GM19023 (cell line): ENCODE results near the gene LPCAT1.
"Not testable (repeated sequence)": the region's sequence is repeated elsewhere in the genome, so short reads cannot be mapped to it uniquely, and the experiment has no call there.

ENCODE experiments used
- ATAC-seq: cut with Tn5 transposase; IDR thresholded peaks from one replicate; pipeline ENCODE4 v1.9.1; 2021; ENCODE audit warnings: mild to moderate bottlenecking, moderate library complexity; ENCODE audit not compliant: unreplicated experiment

The LPCAT1 gene

GRCh38 chr5:1431021-1431811, 92.5 kb downstream of the LPCAT1 start:
- no peak for ATAC-seq

GRCh38 chr5:1430121-1430795, 93.5 kb downstream of the LPCAT1 start:
- ATAC-seq: no peak

GRCh38 chr5:1429496-1429895, 94.3 kb downstream of the LPCAT1 start:
- ATAC-seq: no peak

- no peak for ATAC-seq
Measured at GRCh38 chr5:1429066-1429465, 94.7 kb downstream of the LPCAT1 start.

GRCh38 chr5:1428107-1428506, 95.7 kb downstream of the LPCAT1 start:
- no peak for ATAC-seq

GRCh38 chr5:1424716-1425115, 99.0 kb downstream of the LPCAT1 start:
- ATAC-seq: no peak

GRCh38 chr5:1423901-1424603, 99.7 kb downstream of the LPCAT1 start:
- no peak for ATAC-seq

GRCh38 chr5:1422522-1422921, 101.2 kb downstream of the LPCAT1 start:
- not testable (repeated sequence) for ATAC-seq

GRCh38 chr5:1421521-1422341, 102.0 kb downstream of the LPCAT1 start:
- ATAC-seq: no peak

GRCh38 chr5:1420211-1421195, 103.3 kb downstream of the LPCAT1 start:
- ATAC-seq: no peak

- no peak for ATAC-seq
Measured at GRCh38 chr5:1419476-1420210, 104.1 kb downstream of the LPCAT1 start.

GRCh38 chr5:1418921-1419280, 104.9 kb downstream of the LPCAT1 start:
- no peak for ATAC-seq

- no peak for ATAC-seq
Measured at GRCh38 chr5:1418238-1418920, 105.4 kb downstream of the LPCAT1 start.

GRCh38 chr5:1417586-1418225, 106.1 kb downstream of the LPCAT1 start:
- ATAC-seq: no peak

- ATAC-seq: no peak
Measured at GRCh38 chr5:1416856-1417469, 106.8 kb downstream of the LPCAT1 start.

- no peak for ATAC-seq
Measured at GRCh38 chr5:1415626-1416360, 108.0 kb downstream of the LPCAT1 start.

- ATAC-seq: no peak
Measured at GRCh38 chr5:1415059-1415425, 108.7 kb downstream of the LPCAT1 start.
